Transverse colon (tissue), 4 donors: ENCODE measurements around the gene KCNT1. TPM values are rescaled to one million over a fixed set of nuclear protein-coding genes. Genes with fewer than 3 reads are reported as not detected.

Experiments used
- DNase-seq: peaks from one replicate; pipeline ENCODE4 v3.0.0-alpha.2; 2019
- H3K27ac ChIP-seq, 4 donors: fragments of 200-600 bp; sonication (generic); 2 replicates each; pipeline ENCODE4 v1.5.1; 2016 to 2018; ENCODE audit warnings: inconsistent platforms in 4 of 4
- H3K27me3 ChIP-seq: fragments of 200-600 bp; sonication (generic); 2 replicates; pipeline ENCODE4 v1.5.1; 2017; ENCODE audit warnings: inconsistent platforms
- H3K36me3 ChIP-seq, 4 donors: fragments of 200-600 bp; sonication (generic); 2 replicates each; pipeline ENCODE4 v1.5.1; 2017 to 2019; ENCODE audit warnings: inconsistent platforms in 4 of 4
- H3K4me1 ChIP-seq, 4 donors: fragments of 200-600 bp; sonication (generic); 2 replicates each; pipeline ENCODE4 v1.5.1; 2017 to 2020; ENCODE audit warnings: inconsistent platforms in 4 of 4
- H3K4me3 ChIP-seq, 4 donors: fragments of 200-600 bp; sonication (generic); 1 replicate in 1 of 4; 2 replicates in 3 of 4; pipeline versions ENCODE4 v1.5.1 to v1.6.1; 2017 to 2019; ENCODE audit warnings: inconsistent platforms in 4 of 4
- H3K9me3 ChIP-seq, 2 donors: fragments of 200-600 bp; sonication (generic); 2 replicates each; pipeline ENCODE4 v1.5.1; 2017 to 2019; ENCODE audit warnings: inconsistent platforms in 2 of 2
- CTCF ChIP-seq, 5 experiments: fragments of 200-600 bp in 3 of 5; fragments of 450-650 bp in 2 of 5; sonication (generic) in 3 of 5; IDR thresholded peaks; 1 replicate in 2 of 5; 2 replicates in 3 of 5; pipeline ENCODE4 v1.5.1; 2016 to 2017; ENCODE audit warnings: antibody characterized with exemption in 5 of 5, inconsistent platforms in 3 of 5, mild to moderate bottlenecking in 2 of 5, moderate library complexity in 1 of 5
- EP300 ChIP-seq: sonication (generic); formaldehyde crosslinking; IDR thresholded peaks from one replicate; pipeline ENCODE4 v1.6.1; 2017; ENCODE audit warnings: antibody characterized with exemption, low read depth
- POLR2A ChIP-seq: fragments of 450-650 bp; IDR thresholded peaks from one replicate; pipeline ENCODE4 v1.6.1; 2016; ENCODE audit warnings: antibody characterized with exemption, mild to moderate bottlenecking, moderate library complexity
- POLR2AphosphoS5 ChIP-seq, 3 donors: sonication (generic); formaldehyde crosslinking; IDR thresholded peaks; one replicate each; pipeline ENCODE4 v1.6.1; 2016; ENCODE audit warnings: antibody characterized with exemption in 3 of 3
- WGBS, 2 donors: methylation state at CpG; one replicate each; pipeline ENCODE4 v1.1.5; 2018; ENCODE audit warnings: low coverage in 1 of 2; 5-methylcytosine and 5-hydroxymethylcytosine counted together
- in situ Hi-C, 4 donors: fragments of 200-750 bp; cut with MboI; loops; one replicate each; pipeline versions ENCODE4 v1.15.0 to v1.15.1; 2017; ENCODE audit warnings: low sequenced_read_pairs in 3 of 4, low pct_ligation_motif_present in 1 of 4, low pct_unique_long_range_greater_than_20kb in 1 of 4
- intact Hi-C: fragments of 100-400 bp; cut with DNase I; formaldehyde crosslinking; loops from one replicate; pipeline ENCODE4 v1.15.1; 2023; ENCODE audit warnings: low total_unique reads
- total RNA-seq, 4 donors: library from RNA; depleted of rRNA; stranded (reverse); fragments of >200 nt; gene quantifications; one replicate each; pipeline ENCODE4 v1.1.0, GENCODE V29; 2016

KCNT1 gene
- total RNA-seq, 4 donors from 2014 or later: 0.14 TPM; not detected in 3

DNA sequence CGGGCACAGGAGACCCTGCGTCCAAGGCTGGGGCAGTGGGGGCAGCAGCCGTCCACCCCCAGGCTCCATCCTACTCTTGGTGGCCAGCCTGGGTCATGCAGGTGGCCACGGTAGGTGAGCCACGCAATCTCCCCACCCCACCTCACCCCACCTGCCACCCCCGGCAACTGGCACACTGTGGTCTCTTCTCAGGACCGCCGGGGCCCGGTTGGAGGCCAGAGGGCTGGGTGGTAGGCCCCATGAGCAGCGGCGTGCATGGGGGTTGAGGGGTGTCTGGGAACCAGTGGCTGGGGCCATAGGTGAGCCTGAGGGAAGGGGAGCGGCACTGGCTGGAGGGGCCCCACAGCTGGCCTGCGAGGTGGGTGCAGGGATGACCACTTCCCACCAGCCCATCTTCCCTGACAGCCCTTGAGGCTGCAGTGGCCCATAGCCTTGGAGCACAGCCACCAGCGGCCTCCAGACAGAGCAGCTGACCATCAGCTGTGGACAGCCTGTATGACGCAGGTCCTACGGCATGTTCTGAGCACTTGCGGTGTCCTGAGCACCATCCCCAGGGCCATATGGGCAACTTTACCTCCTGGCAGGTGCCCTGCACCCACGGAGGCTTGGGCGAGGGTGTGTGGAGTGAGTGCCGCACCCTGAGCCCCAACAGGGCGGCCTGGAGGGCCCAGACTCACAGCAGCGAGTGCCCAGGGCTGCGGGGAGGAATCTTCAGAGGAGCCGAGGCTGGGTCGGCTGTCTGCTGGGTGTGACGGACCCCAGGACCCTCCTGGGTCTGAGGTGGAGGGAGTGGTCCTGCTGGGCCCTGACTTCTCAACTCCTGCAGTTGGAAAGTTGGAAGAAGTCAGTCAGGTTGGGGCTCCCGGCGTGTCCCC is 47.4 kb downstream of the KCNT1 start:
- no peak for DNase-seq
- no peaks in the 10 kb centered on the region for H3K36me3 ChIP-seq
- H3K27me3 ChIP-seq: no peaks in the 10 kb centered on the region
- in situ Hi-C loops (no loop called here), intact Hi-C loops (no loop called here)
- no peaks in the 10 kb centered on the region for H3K9me3 ChIP-seq
- no peak overlapping the region for H3K4me3 ChIP-seq
- H3K4me1 ChIP-seq: no peaks in the 10 kb centered on the region
- WGBS, 2 donors: 83% methylated on average over 20 of the region's 28 CpGs; no CpG with 5 or more reads in 1 of the 2 donors
- no peak overlapping the region for H3K27ac ChIP-seq
- no peak for TF ChIP-seq CTCF (IDR thresholded peaks at IDR 0.05)

GRCh38 chr9:135750786-135751185 is 48.8 kb downstream of the KCNT1 start:
- TF ChIP-seq CTCF (IDR thresholded peaks at IDR 0.05) (no peak), POLR2AphosphoS5 (IDR thresholded peaks at IDR 0.05) (no peak), EP300 (no peak), POLR2A (no peak)
- DNase-seq: no peak
- intact Hi-C loops: no loop called here
- H3K27me3 ChIP-seq: no peaks in the 10 kb centered on the region
- H3K4me3 ChIP-seq: no peak overlapping the region
- no peaks in the 10 kb centered on the region for H3K4me1 ChIP-seq
- no peak overlapping the region for H3K27ac ChIP-seq
- H3K36me3 ChIP-seq: no peaks in the 10 kb centered on the region
- H3K9me3 ChIP-seq: no peaks in the 10 kb centered on the region
- in situ Hi-C loops: no loop called here
- WGBS, 2 donors: 78% methylated on average over 19 of the region's 22 CpGs; no CpG with 5 or more reads in 1 of the 2 donors

DNA sequence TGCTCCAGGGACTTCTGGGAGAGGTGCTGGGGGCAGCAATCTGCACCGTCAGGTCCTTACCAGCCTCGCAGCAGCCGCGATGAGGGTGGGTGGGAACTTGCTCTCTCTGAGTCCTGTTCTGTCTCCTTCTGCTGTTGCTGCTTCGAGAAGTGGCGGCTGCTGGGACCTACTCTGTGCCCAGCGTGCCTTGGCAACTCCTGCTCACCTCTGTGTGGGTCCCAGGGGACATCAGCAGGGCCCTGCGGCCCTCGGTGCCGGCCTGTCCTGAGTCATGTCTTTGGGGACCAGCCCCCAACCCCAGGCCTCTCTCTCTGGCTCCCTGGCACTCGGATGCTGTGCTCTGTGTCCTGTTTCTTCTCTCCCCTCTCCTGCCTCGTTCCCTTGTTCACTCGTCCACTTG is 49.5 kb downstream of the KCNT1 start:
- 56% methylated on average over 13 of the region's 13 CpGs; no CpG with 5 or more reads in 1 of the 2 donors for WGBS, 2 donors
- in situ Hi-C loops (no loop called here), intact Hi-C loops (no loop called here)
- Histone ChIP-seq H3K4me1 (no peaks in the 10 kb centered on the region), H3K27me3 (no peaks in the 10 kb centered on the region), H3K9me3 (no peaks in the 10 kb centered on the region), H3K27ac (no peak overlapping the region), H3K4me3 (no peak overlapping the region), H3K36me3 (no peaks in the 10 kb centered on the region)
- no peak for TF ChIP-seq CTCF (IDR thresholded peaks at IDR 0.05)
- DNase-seq: no peak

GRCh38 chr9:135752281-135753204 is 50.6 kb downstream of the KCNT1 start:
- intact Hi-C loops: loop anchor here (1.0 kb wide), 1 partner anchor 46 kb away; no protein-coding TSS in a partner anchor

More at GRCh38 chr9:135752281-135753204, 50.6 kb downstream of the KCNT1 start:
- Histone ChIP-seq H3K9me3 (no peaks in the 10 kb centered on the region), H3K4me3 (no peak overlapping the region), H3K27ac (no peak overlapping the region), H3K27me3 (no peaks in the 10 kb centered on the region), H3K4me1 (no peaks in the 10 kb centered on the region), H3K36me3 (no peaks in the 10 kb centered on the region)
- WGBS, 2 donors: 82 to 100% methylated on average over 5 to 8 of the region's 8 CpGs
- no peak for DNase-seq
- TF ChIP-seq EP300 (no peak), POLR2A (no peak), POLR2AphosphoS5 (IDR thresholded peaks at IDR 0.05) (no peak), CTCF (IDR thresholded peaks at IDR 0.05) (no peak)
- in situ Hi-C loops: no loop called here
